Fibroblast of peridontal ligament (primary cell): ENCODE measurements around the gene BCR.
"Not testable (repeated sequence)": the region's sequence is repeated elsewhere in the genome, so short reads cannot be mapped to it uniquely, and the experiment has no call there.

Source experiments
- DNase-seq: peaks from one replicate; pipeline ENCODE4 v3.0.0-alpha.2; 2010; ENCODE audit errors: extremely low read depth

The BCR gene

DNA sequence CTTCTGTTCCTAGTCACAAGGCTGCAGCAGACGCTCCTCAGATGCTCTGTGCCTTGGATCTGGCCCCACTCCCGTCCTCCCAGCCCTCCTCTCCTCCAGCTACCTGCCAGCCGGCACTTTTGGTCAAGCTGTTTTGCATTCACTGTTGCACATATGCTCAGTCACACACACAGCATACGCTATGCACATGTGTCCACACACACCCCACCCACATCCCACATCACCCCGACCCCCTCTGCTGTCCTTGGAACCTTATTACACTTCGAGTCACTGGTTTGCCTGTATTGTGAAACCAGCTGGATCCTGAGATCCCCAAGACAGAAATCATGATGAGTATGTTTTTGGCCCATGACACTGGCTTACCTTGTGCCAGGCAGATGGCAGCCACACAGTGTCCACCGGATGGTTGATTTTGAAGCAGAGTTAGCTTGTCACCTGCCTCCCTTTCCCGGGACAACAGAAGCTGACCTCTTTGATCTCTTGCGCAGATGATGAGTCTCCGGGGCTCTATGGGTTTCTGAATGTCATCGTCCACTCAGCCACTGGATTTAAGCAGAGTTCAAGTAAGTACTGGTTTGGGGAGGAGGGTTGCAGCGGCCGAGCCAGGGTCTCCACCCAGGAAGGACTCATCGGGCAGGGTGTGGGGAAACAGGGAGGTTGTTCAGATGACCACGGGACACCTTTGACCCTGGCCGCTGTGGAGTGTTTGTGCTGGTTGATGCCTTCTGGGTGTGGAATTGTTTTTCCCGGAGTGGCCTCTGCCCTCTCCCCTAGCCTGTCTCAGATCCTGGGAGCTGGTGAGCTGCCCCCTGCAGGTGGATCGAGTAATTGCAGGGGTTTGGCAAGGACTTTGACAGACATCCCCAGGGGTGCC lies 109.8 kb downstream of the BCR start:
- peak; percentile 48 for DNase-seq

DNA sequence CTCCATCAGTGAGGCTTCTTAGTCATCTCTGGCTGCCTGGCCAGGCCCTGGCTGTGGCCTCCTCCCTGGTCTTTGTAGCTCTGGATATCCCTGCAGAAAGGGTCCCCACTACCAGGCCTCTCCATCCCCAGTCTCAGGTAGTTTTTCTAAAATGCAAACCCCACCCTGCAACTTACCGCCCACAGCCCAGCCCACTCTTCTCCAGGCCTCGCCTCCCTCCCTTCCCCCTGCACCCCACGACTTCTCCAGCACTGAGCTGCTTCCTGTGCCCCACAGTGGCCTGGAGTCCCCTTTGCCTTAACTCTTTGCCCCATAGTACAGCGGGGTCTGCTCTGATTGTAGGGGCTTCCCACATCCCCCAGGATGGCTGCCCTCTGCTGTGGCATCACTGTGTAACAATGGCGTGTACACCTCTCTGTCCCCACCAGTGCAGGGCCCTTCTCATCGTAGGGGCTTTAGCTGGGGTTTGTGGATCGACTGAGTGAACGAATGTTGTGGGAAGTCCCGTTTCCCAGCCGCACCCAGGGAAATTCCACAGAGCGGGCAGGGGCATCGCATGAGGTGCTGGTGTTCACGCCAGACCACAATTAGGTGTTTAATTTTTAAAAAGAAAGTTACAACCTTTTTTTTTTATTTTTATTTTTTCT lies 111.6 kb downstream of the BCR start:
- DNase-seq = no peak

DNA sequence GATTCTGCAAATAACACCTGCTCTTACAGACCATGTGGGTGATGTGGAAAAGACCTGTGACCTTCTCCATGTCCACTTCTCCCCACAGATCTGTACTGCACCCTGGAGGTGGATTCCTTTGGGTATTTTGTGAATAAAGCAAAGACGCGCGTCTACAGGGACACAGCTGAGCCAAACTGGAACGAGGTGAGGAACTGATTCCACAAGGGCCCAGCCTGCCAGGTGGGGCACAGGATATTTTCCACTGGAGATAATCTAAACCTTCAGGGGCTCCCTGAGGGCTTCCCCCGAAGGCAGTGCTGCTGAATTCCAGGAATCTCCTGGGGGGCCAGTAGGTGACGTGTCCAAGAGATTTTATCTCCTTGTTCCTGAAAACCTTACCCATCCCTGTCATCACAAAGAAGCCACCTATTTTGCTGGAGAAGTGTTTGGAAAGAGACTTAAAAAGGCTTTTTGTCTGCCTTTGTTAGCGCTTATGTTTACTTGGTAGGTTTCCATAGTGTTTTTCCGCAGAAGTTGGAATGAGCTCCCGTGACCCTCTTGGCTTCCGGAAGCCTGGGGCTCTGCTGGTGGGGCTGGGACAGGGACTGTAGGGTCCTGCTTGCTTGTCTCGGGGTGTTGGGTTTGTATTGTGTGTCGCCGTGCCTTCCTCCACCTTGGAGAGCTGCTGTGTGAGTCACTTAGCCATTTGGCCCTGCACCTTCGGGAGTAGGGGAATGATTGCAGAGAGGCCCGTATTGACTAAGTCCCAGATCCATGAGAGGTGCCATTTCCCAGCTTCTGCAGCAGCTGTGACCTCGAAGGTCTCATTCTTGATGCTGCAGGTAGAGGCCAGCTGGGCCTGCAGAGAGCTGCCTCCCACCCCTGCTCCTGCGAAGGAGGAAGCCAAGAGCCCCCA lies 112.4 kb downstream of the BCR start:
- no peak for DNase-seq

DNA sequence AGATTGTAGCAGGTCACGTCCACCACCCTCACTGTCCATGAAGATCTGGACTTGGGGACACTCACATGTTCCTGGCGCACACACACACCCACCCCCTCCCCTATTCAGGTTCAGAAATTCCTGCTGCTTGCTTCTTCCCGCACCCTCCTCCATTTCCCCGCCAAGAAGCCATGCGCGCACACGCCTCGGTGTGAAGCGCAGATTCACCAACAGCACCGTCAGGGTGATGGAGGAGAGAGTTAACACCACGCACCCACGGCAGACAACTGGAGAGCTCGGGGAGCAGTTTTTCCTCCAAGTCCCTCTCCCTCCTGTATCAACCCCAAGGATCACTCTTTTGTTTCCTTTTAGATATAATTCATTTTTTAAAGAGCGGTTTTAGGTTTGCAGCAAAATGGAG lies 113.4 kb downstream of the BCR start:
- DNase-seq = no peak

DNA sequence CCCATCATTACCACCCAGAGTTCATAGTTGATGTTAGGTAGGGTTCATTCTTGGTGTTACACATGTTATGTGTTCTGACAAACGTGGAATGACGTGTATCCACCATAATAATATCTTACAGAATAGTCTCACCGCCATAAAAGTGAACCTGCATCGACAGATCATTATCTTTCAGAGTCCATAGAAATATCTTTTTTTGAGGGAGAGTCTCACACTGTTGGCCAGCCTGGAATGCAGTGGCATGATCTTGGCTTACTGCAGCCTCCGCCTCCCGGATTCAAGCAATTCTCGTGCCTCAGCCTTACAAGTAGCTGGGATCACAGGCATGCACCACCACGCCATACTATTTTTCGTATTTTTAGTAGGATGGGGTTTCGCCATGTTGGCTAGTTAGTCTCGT lies 113.9 kb downstream of the BCR start:
- no peak for DNase-seq

DNA sequence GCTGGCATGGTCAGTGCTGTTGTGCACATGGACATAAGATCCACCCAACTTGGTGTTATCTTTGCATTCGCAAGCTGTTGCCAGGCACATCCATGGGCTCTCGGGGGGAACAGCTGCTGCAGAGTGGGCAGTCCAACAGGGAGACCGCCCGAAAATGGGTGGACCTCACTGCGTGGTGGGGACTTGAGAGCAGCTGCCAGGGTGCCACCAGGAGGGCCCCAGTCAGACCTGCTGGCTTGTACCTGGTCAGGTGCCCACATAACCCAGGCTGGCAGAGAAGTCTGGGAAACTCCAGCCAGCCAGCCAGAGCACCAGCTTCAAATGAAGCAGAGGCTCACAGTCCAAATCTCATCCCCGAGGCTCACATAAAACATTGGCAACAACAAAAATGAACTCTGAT lies 120.2 kb downstream of the BCR start:
- DNase-seq = no peak

DNA sequence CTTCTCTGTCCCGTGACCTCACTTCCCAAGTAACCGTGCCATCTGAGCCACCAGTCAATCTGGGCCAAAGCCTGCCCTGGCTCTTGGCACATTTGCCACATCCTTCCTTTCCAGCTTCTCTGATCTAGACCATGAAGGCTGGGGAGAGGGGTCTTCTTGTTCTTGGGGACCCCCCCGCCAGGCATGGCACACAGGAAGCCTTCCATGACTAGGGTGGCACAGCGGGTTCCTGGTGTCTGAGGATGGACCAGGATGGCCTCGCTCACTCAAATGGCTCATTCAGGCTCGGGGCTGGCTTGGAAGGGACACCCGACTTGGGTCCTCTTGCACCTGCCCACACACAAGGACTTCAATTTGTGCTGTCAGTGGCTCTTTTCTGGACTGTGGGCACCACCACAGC lies 121.3 kb downstream of the BCR start:
- no peak for DNase-seq

DNA sequence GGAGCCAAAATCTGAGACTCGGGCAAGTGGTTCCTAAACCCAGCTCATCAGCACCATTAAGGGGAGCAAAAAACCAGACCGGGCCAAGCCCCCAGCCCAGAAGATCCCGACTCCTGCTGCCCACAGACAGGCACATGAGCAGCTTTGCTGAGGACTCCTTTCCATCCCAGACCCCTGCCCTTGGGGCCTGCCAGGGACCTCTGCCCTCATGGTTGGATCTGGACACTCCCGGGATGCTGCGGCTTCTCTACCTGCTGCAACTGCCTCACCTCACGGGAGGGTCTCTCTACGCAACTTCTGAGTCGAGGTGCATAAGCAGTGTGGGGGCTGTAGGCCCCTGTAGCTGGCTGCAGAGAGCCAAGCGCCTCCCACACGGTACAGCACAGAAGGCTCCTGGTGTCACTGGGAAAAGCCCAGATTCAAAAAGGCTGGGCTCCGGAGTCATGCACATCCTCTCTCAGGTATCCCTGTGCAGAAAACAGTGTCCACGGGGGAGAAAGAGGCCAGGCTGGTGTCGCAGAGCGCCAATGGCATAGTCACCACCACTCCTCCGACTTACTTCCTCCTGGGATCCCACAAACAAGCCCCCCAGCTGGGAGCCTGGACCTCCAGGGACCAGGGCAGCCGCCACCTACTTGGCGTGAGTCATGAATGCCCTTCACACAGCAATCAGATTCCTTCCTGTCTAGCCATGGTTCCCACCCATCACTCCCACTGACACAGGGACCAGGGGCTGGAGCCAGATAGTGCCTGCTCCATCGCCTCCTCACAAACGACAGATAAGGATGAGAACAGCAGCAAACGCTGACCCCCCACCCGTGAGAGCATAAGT lies 122.1 kb downstream of the BCR start:
- DNase-seq = no peak

DNA sequence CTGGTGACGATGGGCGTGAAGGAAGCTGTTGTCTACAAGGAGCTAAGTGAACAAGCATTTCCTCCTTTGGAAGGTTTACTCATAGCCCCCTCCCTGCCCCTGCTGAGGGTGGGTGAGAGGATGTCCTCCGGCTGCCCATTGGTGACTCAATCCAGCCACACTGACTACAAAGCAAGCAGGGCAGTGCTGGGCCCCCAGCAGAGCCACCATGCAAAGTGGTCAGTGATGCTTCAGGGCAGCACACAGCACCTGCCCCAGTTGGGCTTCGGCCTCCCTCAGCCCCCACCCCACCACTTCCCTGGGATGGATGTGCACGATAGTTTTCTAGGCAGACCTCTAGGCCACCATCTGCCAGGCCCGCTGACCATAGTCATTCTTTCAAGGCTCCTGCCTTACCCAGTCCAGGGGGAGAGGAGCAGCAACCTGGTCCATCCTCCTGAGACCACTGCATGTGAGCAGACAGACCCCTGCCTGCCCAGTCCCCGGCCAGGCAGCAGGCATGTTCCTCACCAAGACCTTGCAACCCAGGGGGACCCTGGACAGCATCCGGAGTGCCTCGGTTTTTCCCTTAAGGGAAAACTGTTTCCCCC lies 125.1 kb downstream of the BCR start:
- peak; percentile 18 for DNase-seq

DNA sequence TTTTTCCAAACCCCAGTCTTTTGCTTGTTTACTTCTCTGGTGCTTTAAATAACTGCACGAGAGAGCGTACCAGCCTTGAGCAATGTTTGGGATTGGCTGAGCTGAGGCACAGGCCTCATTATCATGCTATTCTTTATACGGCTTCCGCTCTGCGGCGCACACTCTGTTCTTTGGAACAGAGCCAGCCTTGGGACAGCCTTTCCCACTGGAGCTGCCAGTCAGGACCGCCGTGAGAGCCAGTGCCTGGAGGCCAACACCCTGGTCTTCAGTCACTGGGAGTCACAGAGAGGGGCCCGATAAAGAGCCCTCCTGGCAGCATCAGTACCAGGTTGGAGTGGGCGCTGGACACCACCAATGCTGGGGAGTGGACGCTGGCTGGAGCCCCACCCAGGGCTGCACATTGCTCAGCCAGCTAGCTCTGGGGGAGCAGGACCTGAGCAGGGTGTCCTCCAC lies 125.6 kb downstream of the BCR start:
- DNase-seq = peak; percentile 74

DNA sequence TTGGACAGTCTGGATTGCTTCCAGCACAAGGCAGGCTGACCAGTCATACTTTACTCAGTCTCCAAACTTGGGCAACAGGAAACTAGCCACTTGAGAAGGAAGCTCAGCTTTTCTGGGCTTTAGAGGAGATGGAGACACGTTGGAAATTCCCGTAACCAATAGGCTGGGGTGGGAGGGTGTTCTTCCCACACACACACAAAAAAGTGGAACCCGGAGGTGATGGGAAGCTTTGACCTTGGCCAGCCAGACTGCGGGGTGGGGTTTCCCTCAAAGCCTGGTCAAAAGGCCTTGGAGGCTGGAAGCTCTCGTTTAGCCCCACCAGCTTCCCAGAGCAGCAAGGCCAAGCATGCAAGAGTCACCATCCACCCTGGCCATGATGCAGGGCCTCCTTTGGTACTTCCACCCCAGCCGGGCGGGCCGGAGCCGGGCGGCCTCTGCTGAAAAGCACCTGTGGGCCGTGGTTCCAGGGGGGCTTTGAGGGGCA lies 126.2 kb downstream of the BCR start:
- DNase-seq = peak; percentile 61

DNA sequence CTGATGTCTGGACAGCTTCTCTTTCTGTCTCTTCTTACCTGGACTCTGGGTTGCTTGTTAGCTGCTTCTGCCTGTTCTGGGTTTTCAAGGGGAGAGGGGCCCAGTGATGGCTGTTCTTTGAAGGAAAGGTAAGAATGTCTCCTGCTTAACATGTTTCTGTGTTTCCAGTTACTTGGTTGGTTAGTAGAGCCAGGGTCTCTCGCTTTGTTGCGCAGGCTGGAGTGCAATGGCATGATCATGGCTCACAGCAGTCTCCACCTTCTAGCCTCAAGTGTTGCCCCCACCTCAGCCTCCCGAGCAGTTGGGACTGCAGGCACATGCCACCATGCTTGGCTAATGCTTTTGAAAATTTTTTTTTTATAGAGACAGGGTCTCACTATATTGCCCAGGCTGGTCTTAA lies 126.6 kb downstream of the BCR start:
- no peak for DNase-seq

DNA sequence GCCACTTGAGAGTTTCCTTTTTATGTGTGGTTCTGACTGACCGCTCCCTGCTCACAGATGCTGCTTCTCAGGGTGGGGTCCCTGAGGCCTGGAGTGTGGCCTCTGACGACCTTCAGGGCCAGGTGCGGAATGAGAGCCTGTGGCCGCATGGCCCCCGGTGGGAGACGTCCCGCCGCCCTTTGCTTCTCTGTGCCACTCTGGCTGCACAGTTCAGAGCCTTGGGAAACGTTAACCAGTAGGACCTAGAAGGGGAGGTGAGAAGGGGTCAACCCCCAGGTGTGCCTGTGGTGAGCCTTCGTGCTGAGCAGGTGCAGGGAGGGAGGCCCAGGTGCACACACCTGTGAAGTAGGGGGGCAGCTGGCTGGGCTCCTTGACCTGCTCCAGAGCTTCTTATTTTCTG lies 127.2 kb downstream of the BCR start:
- not testable (repeated sequence) for DNase-seq

DNA sequence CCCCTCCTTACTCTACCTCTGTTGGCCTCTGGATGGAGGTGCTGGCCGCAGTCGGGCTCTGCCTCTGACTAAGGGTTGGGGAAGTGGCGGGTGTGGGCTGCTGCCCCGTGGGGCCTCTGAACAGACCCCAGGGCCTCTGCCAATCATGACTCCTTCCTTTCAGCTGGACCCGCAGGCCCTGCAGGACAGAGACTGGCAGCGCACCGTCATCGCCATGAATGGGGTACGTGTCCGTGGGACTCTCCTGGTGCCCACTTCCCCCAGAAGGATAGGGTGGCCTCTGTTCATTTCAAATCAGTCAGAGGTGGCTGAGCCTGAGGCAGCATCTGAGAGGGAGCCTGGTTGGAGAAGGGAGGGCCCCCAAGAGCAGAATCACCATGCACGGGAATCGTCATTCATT lies 129.0 kb downstream of the BCR start:
- DNase-seq = not testable (repeated sequence)

DNA sequence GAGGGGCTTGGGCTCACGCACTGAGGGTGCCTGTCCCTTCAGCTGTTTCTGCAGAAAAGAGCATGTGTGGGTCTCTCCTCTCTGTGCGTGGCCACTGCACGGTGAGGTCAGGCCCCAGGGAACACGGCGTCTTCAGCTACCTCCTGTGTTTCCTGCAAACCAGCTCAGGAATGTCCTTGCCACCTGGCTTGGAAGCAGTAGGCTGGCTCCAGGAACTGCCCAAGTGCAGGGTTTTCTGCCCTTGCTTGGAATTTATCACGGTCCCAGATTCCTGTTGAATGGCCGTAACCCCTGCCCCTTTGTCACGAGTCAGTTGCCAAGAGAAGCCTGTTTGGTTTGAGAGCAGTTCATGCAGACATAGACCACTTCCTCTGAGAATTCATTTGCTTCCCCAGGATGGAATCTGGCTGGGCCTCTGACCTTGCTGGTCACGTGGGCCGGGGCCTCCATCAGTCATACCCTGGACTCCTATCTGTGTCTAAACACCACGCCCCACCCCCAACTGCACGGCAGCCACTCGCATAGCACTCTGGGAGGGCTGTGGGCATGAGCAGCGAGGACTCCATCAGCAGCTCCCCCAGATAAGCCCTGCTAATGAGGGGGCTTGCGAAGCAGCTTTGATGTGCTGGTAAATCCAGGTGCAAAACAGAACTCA lies 130.3 kb downstream of the BCR start:
- not testable (repeated sequence) for DNase-seq

DNA sequence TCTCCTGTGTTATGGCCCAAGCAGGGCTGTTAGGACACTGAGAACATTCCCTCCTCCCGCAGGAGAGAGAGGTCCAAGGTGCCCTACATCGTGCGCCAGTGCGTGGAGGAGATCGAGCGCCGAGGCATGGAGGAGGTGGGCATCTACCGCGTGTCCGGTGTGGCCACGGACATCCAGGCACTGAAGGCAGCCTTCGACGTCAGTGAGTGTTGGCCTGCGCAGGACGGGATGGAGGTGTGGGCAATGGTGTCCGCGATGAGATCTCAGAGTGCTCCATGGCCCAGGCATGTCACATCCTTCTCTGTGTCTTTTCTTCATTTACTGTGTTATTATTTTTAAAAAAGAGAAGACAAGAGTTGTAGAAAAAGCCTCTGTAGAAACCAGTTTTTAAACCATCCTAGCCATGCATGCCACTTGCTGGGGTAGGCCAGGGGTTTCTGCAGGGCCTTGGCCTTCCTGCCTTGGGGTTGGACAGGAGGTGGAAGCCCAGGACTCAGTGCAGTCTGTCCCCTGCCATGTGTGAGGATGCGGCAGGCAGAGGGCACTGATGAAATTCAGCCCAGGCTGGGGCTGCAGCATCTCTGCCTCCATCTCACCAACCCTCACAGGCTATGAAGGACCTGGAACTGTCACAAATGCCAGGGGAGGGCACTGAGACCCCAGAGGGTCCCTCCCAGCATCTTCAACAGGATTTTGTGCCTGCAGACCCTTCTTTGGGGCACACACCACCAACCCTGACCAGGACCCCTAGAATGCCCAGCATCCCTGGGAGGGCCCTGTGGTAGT lies 131.5 kb downstream of the BCR start:
- DNase-seq = not testable (repeated sequence)

DNA sequence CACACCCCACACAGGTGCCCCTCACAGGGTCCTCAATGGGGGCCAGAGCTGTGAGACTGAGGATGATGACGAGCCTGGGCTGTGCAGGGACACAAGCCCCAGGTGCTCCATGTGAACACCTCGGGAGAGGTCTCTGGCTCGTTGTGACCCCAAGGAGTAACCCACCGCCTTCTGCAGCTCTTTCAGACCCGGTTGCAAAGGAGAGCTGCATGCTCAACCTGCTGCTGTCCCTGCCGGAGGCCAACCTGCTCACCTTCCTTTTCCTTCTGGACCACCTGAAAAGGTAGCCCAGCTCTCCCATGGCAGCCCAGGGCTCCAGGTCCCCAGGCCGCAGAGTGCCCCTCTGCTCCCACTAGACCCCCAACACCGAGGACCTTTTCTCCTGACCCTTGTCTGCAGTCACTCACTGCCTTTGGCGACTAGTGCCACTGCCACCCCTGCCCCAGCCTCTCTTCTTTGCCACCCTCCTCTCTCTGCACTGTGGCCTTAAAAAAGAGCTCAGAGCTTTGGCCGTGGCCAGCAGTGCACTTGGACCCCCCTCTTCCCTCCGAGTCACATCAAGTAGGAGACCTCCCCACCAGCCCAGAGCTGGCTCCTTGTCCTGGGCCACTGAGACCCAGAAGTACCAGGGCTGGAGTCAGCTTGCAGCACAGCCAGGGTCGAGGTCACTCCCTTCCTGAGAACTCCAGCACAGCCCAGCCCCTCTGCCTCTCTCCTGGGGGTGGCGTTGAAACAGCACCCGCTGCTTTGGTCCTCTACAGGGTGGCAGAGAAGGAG lies 133.7 kb downstream of the BCR start:
- DNase-seq = no peak

DNA sequence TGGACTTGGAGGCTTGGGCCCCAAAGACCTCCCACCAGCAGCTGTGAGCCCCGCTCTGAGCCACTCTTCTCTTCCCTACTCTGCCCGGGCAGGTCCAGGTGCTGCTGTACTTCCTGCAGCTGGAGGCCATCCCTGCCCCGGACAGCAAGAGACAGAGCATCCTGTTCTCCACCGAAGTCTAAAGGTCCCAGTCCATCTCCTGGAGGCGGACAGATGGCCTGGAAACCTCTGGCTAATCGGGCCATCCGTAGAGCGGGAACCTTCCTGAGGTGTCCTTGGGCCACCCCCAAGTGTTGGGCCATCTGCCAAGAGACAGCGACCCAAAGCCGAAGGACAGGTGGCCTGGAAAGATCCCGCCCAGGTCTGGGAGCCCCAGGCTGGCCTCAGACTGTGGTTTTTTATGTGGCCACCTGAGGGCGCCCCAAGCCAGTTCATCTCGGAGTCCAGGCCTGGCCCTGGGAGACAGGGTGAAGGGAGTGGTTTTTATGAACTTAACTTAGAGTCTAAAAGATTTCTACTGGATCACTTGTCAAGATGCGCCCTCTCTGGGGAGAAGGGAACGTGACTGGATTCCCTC lies 135.1 kb downstream of the BCR start:
- peak; percentile 51 for DNase-seq
